HG02884 (cell line): Measurements from ENCODE around the gene TACC2.

ENCODE experiments used
- ATAC-seq: cut with Tn5 transposase; IDR thresholded peaks from one replicate; pipeline ENCODE4 v1.9.1; 2021; ENCODE audit warnings: mild to moderate bottlenecking, moderate library complexity; ENCODE audit not compliant: unreplicated experiment

Gene TACC2

GRCh38 chr10:122241836-122242235, 252.9 kb downstream of the TACC2 start:
- ATAC-seq = no peak

DNA sequence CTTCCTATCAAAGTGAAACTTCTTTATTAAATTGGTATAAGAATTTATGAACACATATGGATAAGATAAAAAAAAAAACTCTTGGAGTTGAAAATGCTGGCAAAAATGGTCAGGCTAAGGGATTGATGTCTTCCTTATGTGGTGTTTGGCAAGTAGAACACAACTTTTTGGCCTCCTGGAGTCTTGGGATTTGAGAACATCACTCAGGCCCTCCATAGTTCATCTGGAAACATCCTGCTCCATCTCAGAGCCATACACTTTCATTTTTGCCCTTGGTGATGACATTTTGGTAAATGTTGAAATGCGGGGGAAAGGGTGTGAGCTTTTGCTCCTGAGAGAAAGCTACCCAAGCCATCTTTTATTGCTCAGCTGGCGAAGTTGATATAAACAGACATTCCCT, 254.6 kb downstream of the TACC2 start:
- no peak for ATAC-seq

DNA sequence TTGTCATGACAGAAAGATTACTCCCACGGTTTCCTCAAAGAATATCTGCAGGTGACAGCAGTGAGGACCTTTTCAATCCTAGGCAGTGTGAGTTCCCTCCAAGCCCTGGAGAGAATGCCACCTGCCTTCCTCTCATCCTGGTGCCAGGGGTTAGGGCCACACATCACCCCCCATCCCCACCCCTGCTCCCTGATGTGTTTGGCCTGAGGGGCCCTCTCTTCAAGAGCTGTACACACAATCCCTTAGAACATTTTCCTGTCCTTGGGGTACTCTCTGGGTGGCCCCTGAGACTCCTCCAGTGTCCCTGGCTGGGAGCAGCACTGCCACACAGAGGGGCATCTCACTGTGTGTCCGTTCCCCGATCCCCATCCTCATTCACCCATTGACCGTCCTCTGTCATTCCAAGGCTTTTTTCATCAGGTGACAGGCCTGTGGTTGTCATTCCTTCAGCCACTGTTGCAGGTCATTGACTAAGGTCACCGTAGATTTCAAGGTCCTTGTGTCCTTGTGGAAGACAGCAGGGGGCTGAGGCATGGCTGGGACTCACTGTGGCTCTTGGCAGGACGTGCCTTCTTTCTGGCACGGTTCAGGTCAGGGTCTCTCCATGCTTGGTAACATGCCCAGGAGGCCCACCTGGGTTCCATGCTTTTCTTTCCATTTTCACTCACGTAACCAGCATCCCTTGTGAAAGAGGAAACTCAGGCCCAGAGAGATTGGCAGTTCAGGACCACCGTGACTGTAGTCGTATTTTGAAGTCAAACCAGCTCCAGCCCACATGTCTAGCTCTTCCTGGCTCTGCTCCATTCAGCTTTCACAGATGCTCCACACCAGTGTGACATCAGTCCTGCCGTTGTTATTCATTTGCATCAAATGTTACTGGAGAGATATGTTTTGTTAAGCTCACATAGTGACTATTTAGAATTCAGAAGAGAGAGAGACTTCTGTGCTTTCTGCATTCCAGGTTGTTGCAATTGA, 255.3 kb downstream of the TACC2 start:
- no peak for ATAC-seq

- no peak for ATAC-seq
Observed at GRCh38 chr10:122245136-122245535, 256.2 kb downstream of the TACC2 start.

DNA sequence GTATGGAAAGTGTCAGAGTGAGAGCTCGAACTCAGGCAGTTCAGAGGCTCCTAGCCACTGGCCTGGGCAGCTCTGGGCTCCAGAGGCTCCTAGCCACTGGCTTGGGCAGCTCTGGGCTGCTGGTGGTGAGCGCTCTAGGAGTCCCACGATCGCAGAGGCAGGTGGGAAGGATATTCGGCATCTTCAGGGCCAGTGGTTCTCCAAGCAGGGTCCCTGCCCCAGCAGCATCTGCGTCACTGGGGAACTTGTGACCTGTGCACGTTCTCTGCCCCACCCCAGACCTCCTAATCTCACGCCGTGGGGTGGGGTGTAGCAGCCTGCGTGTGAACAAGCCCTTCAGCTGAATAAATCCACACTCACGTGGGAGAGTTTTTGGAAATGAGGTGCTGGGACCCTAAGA, 256.9 kb downstream of the TACC2 start:
- ATAC-seq = no peak

DNA sequence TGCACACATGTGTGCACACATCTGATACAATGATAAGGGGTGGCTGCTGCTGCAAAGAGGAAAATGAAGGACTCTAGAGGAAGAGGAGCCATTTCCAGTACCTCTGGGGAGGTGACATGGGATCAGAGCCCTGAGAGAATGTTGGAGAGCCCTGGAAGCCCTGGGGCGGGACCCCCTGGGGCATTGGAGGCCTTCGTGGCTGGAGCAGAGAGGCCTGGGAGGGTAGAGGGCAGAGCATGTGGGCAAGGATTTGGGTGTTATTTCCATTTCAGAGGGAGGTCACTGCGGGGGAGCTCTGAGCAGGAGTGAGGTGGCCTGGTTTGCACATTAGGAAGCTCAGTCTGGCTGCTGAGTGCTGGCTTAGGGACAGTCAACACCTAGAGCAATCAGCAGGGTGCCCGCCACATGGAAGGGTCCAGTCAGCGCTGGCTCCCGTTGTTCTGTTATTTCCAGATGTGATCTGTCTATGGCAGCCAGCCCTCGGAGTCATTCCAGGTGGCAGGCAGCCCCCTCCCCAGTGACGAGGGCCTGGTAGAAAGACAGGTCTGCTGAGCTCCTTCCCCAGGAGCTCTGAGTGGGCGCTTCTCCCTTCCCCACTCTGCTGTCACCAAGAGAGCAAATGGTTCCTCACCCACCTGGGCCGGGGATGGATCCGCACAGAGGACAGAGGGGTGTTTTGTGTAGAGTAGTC, 258.0 kb downstream of the TACC2 start:
- no peak for ATAC-seq

- ATAC-seq = no peak
Observed at GRCh38 chr10:122248356-122249302, 259.7 kb downstream of the TACC2 start.

DNA sequence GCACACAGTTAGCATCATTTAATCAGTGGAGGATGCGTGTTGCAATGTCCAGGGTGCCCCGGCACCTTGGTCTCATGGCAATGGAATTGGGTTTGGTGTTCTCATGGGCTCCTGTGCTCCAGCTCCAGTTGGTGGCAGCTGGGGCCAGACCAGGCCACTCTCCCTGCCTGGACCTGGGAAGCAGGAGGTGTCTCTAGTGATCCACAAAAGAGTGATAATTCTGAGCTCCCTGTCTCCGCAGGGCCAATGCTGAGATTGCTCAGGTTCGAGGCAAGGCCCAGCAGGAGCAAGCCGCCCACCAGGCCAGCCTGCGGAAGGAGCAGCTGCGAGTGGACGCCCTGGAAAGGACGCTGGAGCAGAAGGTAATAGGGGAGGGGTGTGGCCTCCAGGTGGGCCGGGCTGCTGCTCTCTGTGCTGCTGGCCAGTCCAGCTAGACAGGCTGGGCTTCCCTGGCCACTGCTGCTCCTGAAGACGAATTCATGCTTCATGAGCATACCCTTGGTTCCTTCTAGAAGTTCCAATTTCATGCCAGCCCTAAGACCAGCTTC, 260.4 kb downstream of the TACC2 start:
- no peak for ATAC-seq

GRCh38 chr10:122249991-122250750, 261.2 kb downstream of the TACC2 start:
- no peak for ATAC-seq

- ATAC-seq = no peak
Observed at GRCh38 chr10:122251459-122252255, 262.7 kb downstream of the TACC2 start.

DNA sequence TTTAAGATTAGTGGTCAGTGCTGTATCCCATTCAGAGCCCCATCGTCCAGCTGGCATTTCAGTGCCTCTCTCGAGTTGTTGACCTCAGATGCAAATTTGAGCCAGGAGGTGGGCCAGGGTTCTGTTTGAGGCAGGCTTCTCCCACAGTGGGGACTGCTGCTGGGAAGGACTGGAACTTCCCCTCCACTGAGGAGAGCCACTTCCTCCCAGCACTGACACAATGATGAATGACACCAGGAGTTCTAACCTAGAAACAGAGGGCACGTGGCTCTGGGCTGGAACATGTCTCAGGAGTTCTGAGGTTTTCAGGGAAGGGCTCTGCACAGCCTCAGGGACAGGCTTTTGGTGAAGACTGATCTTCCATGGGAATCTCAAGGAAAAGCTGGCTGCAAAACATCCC, 263.8 kb downstream of the TACC2 start:
- no peak for ATAC-seq

DNA sequence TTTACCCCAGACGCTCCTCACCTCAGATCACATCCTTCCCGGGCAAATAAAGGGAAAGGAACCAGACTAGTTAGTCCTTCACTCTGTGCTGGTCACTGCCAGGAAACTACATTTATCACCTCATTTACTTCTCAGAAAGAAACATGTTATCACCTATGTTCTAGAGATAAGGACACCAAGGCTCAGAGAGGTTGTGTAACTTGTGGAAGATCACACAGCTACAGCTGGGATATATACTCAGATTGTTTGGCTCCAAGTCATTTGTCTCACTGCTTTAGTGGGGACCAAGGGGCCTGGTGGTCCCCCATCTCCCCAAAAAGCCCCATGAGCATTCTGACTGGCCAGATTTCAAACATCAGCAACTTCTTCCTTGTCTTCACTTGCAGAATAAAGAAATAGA, 264.6 kb downstream of the TACC2 start:
- no peak for ATAC-seq

DNA sequence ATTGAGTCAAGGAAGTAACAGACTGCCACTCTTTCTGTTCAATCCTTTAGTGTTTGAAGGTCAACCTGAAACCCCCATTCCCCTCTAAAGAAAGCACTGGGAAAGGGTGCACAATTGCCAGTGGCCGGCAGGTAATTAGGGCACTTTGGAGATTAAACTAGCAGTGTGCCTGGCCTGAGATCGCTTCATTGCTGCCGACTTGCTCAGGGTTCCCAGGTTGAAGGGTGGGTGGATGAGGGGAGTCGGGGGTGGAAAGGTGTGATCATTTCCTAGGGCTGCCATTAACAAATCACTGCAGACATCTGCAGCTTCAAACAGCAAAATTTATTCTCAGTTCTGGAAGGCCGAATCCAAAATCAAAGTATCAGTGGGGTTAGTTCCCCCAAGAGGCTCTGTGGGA, 265.9 kb downstream of the TACC2 start:
- ATAC-seq = no peak

GRCh38 chr10:122255509-122256301, 266.7 kb downstream of the TACC2 start:
- ATAC-seq = no peak

- ATAC-seq = no peak
Observed at GRCh38 chr10:122257041-122257440, 268.1 kb downstream of the TACC2 start.

- ATAC-seq = no peak
Observed at GRCh38 chr10:122258136-122259074, 269.4 kb downstream of the TACC2 start.

DNA sequence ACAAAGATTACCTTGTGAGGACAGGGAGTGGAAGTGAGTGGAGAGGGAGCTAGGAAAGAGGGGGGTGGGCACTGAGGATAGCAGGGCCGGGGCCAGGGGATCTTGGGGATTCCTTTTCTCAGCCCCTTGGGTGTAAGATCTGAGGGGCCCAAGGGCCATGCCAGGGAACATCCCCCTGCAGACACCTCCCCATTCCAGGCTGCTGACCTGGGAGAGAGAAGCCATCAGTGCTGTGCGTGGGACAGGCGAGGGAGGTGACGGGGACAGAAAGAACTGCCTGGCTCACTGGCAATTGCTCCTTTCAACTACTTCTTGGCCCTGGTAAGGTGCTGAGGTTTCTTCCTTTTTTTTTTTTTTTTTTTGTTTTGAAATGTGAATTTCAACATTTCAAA, 270.1 kb downstream of the TACC2 start:
- no peak for ATAC-seq
